ENCODE measurements around the gene SLC22A13.

Gene SLC22A13

DNA sequence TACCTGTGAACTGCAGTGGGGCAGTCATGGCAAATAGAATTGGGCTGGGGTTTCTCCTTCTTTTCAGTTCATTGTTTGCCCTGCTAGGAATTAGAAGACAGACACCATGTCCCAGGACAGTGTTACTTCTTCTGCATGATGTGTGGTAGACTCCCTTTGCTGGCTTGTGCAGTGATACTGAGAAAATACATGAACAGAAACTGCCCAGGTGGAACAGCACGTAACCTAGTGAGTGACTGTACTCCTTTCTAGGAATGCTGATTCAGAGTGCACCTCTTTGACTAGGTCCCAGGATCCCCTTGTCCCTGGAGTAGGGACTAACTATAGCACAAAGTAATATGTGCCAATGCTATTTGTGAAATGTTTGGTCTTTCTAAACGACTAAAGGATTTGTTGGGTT is 10.7 kb upstream of the SLC22A13 start:
- peaks cover 60 to 82% (median 69%) of the 10 kb centered on the region in 11 experiments for H3K36me3 ChIP-seq

GRCh38 chr3:38255627-38256026 is 10.0 kb upstream of the SLC22A13 start:
- peaks cover 53 to 82% (median 65%) of the 10 kb centered on the region in 11 experiments for H3K36me3 ChIP-seq
- peaks cover 0 to 52% (median 0%) of the 10 kb centered on the region in 11 experiments; a peak in 4 of 22 replicates for H4K20me1 ChIP-seq
- H3K9ac ChIP-seq, result no peak overlapping the region
- no peak for TF ChIP-seq Cebpa-rat (IDR thresholded peaks at IDR 0.05)
- H3K27ac ChIP-seq, result no peak overlapping the region
- H3K4me1 ChIP-seq, result no peaks in the 10 kb centered on the region
- H3K4me3 ChIP-seq, result no peak overlapping the region
- peaks cover 0 to 2% (median 0%) of the 10 kb centered on the region in 11 experiments; a peak in 2 of 22 replicates for H3K9me3 ChIP-seq (replicated peaks in 1 of 11)
- H3K27me3 ChIP-seq, result no peaks in the 10 kb centered on the region
- no peak overlapping the region; a peak in 1 of 22 replicates for H3K4me2 ChIP-seq

More for the DNA sequence above, 10.7 kb upstream of the SLC22A13 start:
- no peak overlapping the region for H3K4me2 ChIP-seq
- H3K9me3 ChIP-seq (replicated peaks in 1 of 11), result no peaks in the 10 kb centered on the region
- H3K9ac ChIP-seq, result no peak overlapping the region
- H3K4me3 ChIP-seq, result no peak overlapping the region
- H4K20me1 ChIP-seq, result peaks cover 0 to 59% (median 0%) of the 10 kb centered on the region in 11 experiments; a peak in 4 of 22 replicates
- no peak for TF ChIP-seq Cebpa-rat (IDR thresholded peaks at IDR 0.05)
- H3K4me1 ChIP-seq, result no peaks in the 10 kb centered on the region
- no peaks in the 10 kb centered on the region for H3K27me3 ChIP-seq
- no peak overlapping the region for H3K27ac ChIP-seq

DNA sequence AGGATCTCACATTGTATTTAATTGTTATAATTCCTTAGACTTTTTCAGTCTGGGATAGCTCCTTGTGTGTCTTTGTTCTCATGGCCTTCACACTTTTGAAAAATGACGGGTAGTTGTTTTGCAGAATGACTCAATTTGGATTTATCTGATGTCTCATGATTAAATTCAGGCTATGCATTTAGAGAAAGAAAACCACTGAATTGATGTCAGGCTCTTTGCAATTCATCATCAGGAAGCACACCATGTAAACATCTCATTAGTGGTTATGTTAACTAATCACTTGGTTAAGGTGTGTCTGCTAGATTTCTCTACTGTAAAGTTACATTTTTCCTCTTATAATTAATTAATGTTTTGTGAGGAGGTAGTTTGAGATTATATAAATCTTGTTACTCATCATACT is 8.0 kb upstream of the SLC22A13 start:
- Histone ChIP-seq H3K4me2 (no peak overlapping the region), H3K27ac (no peak overlapping the region), H3K36me3 (peaks cover 39 to 68% (median 54%) of the 10 kb centered on the region in 11 experiments), H3K4me3 (no peak overlapping the region), H3K4me1 (no peaks in the 10 kb centered on the region), H3K9ac (no peak overlapping the region), H4K20me1 (peaks cover 0 to 52% (median 0%) of the 10 kb centered on the region in 11 experiments; a peak in 5 of 22 replicates), H3K27me3 (no peaks in the 10 kb centered on the region), H3K9me3 (replicated peaks in 1 of 11) (peaks cover 0 to 13% (median 5%) of the 10 kb centered on the region in 11 experiments; a peak in 5 of 22 replicates)
- no peak for TF ChIP-seq Cebpa-rat (IDR thresholded peaks at IDR 0.05)

GRCh38 chr3:38260474-38260873 is 5.1 kb upstream of the SLC22A13 start:
- Histone ChIP-seq H3K9me3 (replicated peaks in 1 of 11) (peaks cover 0 to 13% (median 5%) of the 10 kb centered on the region in 11 experiments; a peak in 5 of 22 replicates), H3K9ac (no peak overlapping the region), H3K27ac (no peak overlapping the region), H3K4me1 (peaks cover 0 to 10% (median 0%) of the 10 kb centered on the region in 10 experiments; a peak in 3 of 20 replicates), H3K36me3 (peaks cover 10 to 39% (median 26%) of the 10 kb centered on the region in 11 experiments; a peak in 21 of 22 replicates), H3K27me3 (no peaks in the 10 kb centered on the region), H3K4me3 (no peak overlapping the region), H3K4me2 (no peak overlapping the region), H4K20me1 (peaks cover 0 to 24% (median 0%) of the 10 kb centered on the region in 11 experiments; a peak in 4 of 22 replicates)
- no peak for TF ChIP-seq Cebpa-rat (IDR thresholded peaks at IDR 0.05)

GRCh38 chr3:38264353-38264771 is 1.2 kb upstream of the SLC22A13 start:
- TF ChIP-seq Cebpa-rat (IDR thresholded peaks at IDR 0.05), result no peak
- H3K4me3 ChIP-seq, result no peak overlapping the region
- H3K9me3 ChIP-seq (replicated peaks in 1 of 11), result peaks cover 0 to 13% (median 5%) of the 10 kb centered on the region in 11 experiments; a peak in 5 of 22 replicates
- peaks cover 0 to 10% (median 0%) of the 10 kb centered on the region in 11 experiments; a peak in 3 of 22 replicates for H4K20me1 ChIP-seq
- peaks cover 29 to 41% (median 32%) of the 10 kb centered on the region in 10 experiments for H3K4me1 ChIP-seq
- peaks cover 6 to 16% (median 12%) of the 10 kb centered on the region in 11 experiments; a peak in 16 of 22 replicates for H3K36me3 ChIP-seq
- no peak overlapping the region for H3K9ac ChIP-seq
- H3K4me2 ChIP-seq, result no peak overlapping the region
- no peak overlapping the region for H3K27ac ChIP-seq
- no peaks in the 10 kb centered on the region for H3K27me3 ChIP-seq

GRCh38 chr3:38264779-38265178 is 833 bp upstream of the SLC22A13 start:
- Histone ChIP-seq H3K9ac (no peak overlapping the region), H3K9me3 (replicated peaks in 1 of 11) (peaks cover 0 to 13% (median 5%) of the 10 kb centered on the region in 11 experiments; a peak in 5 of 22 replicates), H3K4me3 (no peak overlapping the region), H3K27me3 (no peaks in the 10 kb centered on the region), H4K20me1 (peaks cover 0 to 10% (median 0%) of the 10 kb centered on the region in 11 experiments; a peak in 3 of 22 replicates), H3K4me2 (no peak overlapping the region), H3K4me1 (peaks cover 29 to 43% (median 33%) of the 10 kb centered on the region in 10 experiments), H3K36me3 (peaks cover 6 to 16% (median 12%) of the 10 kb centered on the region in 11 experiments; a peak in 16 of 22 replicates), H3K27ac (no peak overlapping the region)
- no peak for TF ChIP-seq Cebpa-rat (IDR thresholded peaks at IDR 0.05)

DNA sequence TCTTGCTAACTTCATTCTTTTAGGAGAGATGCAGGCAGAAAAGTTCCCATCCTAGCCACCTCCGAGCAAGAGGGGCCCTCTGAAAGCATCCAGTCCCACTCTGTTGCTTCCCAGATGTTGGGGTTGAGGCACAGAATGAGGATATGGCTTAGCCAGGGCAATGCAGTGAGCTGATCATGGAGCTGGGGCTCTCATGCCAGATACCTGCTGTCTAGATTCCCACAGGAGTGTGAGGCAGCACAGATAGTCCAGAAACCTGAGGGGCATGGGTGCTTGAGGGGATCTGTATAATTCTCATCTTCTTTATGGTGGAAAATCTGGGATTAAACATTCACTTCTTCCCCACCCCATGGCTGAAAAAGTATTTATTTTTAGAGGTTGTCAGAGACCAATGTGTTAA is 1.2 kb downstream of the SLC22A13 start:
- Histone ChIP-seq H3K9ac (no peak overlapping the region), H3K4me1 (peaks cover 29 to 46% (median 36%) of the 10 kb centered on the region in 10 experiments), H3K36me3 (peaks cover 0 to 10% (median 0%) of the 10 kb centered on the region in 11 experiments; a peak in 2 of 22 replicates), H3K27me3 (no peaks in the 10 kb centered on the region), H4K20me1 (peaks cover 0 to 10% (median 0%) of the 10 kb centered on the region in 11 experiments; a peak in 2 of 22 replicates), H3K4me2 (peak overlapping the region; percentile 1 to 96 (median 84); a peak in 20 of 22 replicates), H3K27ac (peak overlapping the region in 7 of 11 experiments; percentile 31 to 71 (median 52); a peak in 10 of 22 replicates), H3K4me3 (no peak overlapping the region), H3K9me3 (replicated peaks in 1 of 11) (0 out of 22 replicates have a peak, but pooled peaks cover 0 to under 1% (median 0%) of the 10 kb centered on the region in 11 experiments)
- TF ChIP-seq Cebpa-rat (IDR thresholded peaks at IDR 0.05), result no peak

DNA sequence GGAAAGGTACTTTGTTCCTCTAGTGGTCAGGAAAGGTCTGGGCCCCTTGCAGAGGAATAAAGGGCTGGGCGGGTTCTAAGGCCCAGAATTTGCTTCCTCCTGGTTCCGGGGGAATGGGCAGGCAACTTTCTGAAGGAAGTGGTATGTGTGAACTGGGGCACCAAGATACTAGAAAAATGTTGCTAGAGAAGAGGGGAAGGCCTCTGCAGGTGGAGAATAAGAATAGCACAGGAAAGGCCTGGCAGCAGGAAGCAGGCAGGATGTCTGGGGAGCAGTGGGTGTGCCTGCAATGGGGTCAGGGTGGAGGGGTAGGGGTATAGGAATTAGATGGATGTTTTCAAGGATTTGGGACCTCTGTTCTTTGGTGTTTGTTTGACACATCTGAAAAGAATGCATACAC is 2.0 kb downstream of the SLC22A13 start:
- Histone ChIP-seq H3K27me3 (no peaks in the 10 kb centered on the region), H3K4me1 (peaks cover 29 to 54% (median 45%) of the 10 kb centered on the region in 10 experiments), H4K20me1 (peaks cover 0 to 10% (median 0%) of the 10 kb centered on the region in 11 experiments; a peak in 1 of 22 replicates), H3K27ac (peak overlapping the region in 9 of 11 experiments; percentile 10 to 71 (median 54); a peak in 15 of 22 replicates), H3K9ac (peak overlapping the region in 6 of 11 experiments; percentile 5 to 53 (median 34); a peak in 9 of 22 replicates), H3K4me2 (peak overlapping the region; percentile 64 to 96 (median 84)), H3K36me3 (peaks cover 0 to 10% (median 0%) of the 10 kb centered on the region in 11 experiments; a peak in 2 of 22 replicates), H3K9me3 (replicated peaks in 1 of 11) (0 out of 22 replicates have a peak, but pooled peaks cover 0 to under 1% (median 0%) of the 10 kb centered on the region in 11 experiments), H3K4me3 (peak overlapping the region in 2 of 10 experiments; percentile 7 to 12; a peak in 2 of 20 replicates)
- TF ChIP-seq Cebpa-rat (IDR thresholded peaks at IDR 0.05), result no peak

DNA sequence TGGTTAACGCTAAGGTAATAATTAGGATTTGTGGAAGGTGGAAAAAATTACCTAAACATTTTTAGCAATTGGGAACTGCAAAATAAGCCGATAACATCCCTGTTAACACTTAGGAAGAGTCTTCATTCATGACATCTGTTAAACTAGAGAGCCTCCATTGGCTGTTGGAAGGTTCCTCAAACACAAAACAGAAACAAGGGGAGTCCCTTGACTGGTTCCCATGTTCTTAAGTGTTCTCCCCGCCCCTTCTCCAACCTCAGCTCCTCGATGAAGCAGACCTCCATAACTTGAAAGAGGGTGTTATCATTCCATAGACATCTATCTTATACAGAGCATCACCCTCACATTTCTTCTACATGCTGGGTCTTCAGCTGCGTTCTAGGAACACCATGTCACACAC is 2.5 kb downstream of the SLC22A13 start:
- peaks cover 29 to 59% (median 49%) of the 10 kb centered on the region in 10 experiments for H3K4me1 ChIP-seq
- H3K9me3 ChIP-seq (replicated peaks in 1 of 11), result peaks cover 0 to 5% (median 0%) of the 10 kb centered on the region in 11 experiments; a peak in 2 of 22 replicates
- peak overlapping the region; percentile 64 to 96 (median 84) for H3K4me2 ChIP-seq
- peak overlapping the region in 5 of 11 experiments; percentile 4 to 41 (median 19); a peak in 6 of 22 replicates for H3K9ac ChIP-seq
- peak overlapping the region in 9 of 11 experiments; percentile 10 to 71 (median 54); a peak in 17 of 22 replicates for H3K27ac ChIP-seq
- TF ChIP-seq Cebpa-rat (IDR thresholded peaks at IDR 0.05), result no peak
- H4K20me1 ChIP-seq, result peaks cover 0 to 10% (median 0%) of the 10 kb centered on the region in 11 experiments; a peak in 1 of 22 replicates
- peaks cover 0 to 10% (median 0%) of the 10 kb centered on the region in 11 experiments; a peak in 2 of 22 replicates for H3K36me3 ChIP-seq
- H3K27me3 ChIP-seq, result no peaks in the 10 kb centered on the region
- H3K4me3 ChIP-seq, result peak overlapping the region in 2 of 10 experiments; percentile 19 to 23; a peak in 5 of 20 replicates

Measured in BLaER1 treated with 17β-estradiol and CSF1 and Interleukin-3, amounts not matched to agents 10 nM and 100 nM (cell line).